WTC11 (cell line): ENCODE data around the gene PRR20G. TPM values are rescaled to one million over a fixed set of nuclear protein-coding genes. Genes with fewer than 3 reads are reported as not detected.

Experiments used
- ATAC-seq: fragments of 200-7000 bp; cut with Tn5 transposase; 2 replicates; pipeline ENCODE4 v1.10.0; 2021; ENCODE audit warnings: mild to moderate bottlenecking, moderate library complexity
- CTCF ChIA-PET: fragments of 300-600 bp; sonication (Branson Sonifier 250); formaldehyde crosslinking; loops from one replicate; lab custom pipeline; 2021; ENCODE audit warnings: antibody characterized with exemption; lab: Charles Lee
- POLR2A ChIA-PET: fragments of 350-600 bp; sonication (Branson Sonifier 250); formaldehyde crosslinking; loops from one replicate; lab custom pipeline; 2021; ENCODE audit warnings: antibody characterized with exemption; lab: Charles Lee
- DNase-seq: peaks from one replicate; pipeline ENCODE4 v3.0.0; 2021; ENCODE audit warnings: low spot score
- H3K27ac Mint-ChIP-seq: 2 replicates; pipeline ENCODE4 v1.8.0; 2021; ENCODE audit warnings: mixed read lengths
- H3K27me3 Mint-ChIP-seq: 2 replicates; pipeline ENCODE4 v1.8.0; 2021; ENCODE audit warnings: low read depth, mild to moderate bottlenecking, moderate library complexity, mixed read lengths
- H3K36me3 Mint-ChIP-seq: 2 replicates; pipeline ENCODE4 v1.8.0; 2021; ENCODE audit warnings: mixed read lengths
- H3K4me1 Mint-ChIP-seq: 2 replicates; pipeline ENCODE4 v1.8.0; 2022; ENCODE audit warnings: mixed read lengths
- H3K4me3 Mint-ChIP-seq: 2 replicates; pipeline ENCODE4 v1.8.0; 2021; ENCODE audit warnings: mild to moderate bottlenecking, moderate library complexity, mixed read lengths
- H3K9me3 Mint-ChIP-seq: 2 replicates; pipeline ENCODE4 v1.8.0; 2021; ENCODE audit warnings: mixed read lengths
- ATF3 ChIP-seq: sonication (generic); formaldehyde crosslinking; conservative IDR thresholded peaks from 2 replicates; pipeline ENCODE4 v1.8.1; 2022; ENCODE audit warnings: mild to moderate bottlenecking, missing genetic modification reagents
- CBFB ChIP-seq: sonication (generic); formaldehyde crosslinking; IDR thresholded peaks from 2 replicates; pipeline ENCODE4 v1.8.1; 2022; ENCODE audit warnings: mild to moderate bottlenecking, low read depth, missing genetic modification reagents
- CREB1 ChIP-seq: sonication (generic); formaldehyde crosslinking; IDR thresholded peaks from 2 replicates; pipeline ENCODE4 v1.8.0; 2023; ENCODE audit warnings: mild to moderate bottlenecking, missing genetic modification reagents
- CREM ChIP-seq: sonication (generic); formaldehyde crosslinking; IDR thresholded peaks from 2 replicates; pipeline ENCODE4 v1.8.1; 2022; ENCODE audit warnings: mild to moderate bottlenecking, missing genetic modification reagents, moderate library complexity
- E2F4 ChIP-seq: sonication (generic); formaldehyde crosslinking; IDR thresholded peaks from 2 replicates; pipeline ENCODE4 v1.8.1; 2022; ENCODE audit warnings: low read depth, mild to moderate bottlenecking, moderate library complexity, missing genetic modification reagents, borderline replicate concordance
- EMX1 ChIP-seq: fragments of 250-450 bp; sonication (Bioruptor Pico); IDR thresholded peaks from 2 replicates; pipeline ENCODE4 v1.8.0; 2021; ENCODE audit warnings: mild to moderate bottlenecking
- FOXJ3 ChIP-seq: sonication (generic); formaldehyde crosslinking; IDR thresholded peaks from 2 replicates; pipeline ENCODE4 v1.9.0; 2021; ENCODE audit warnings: missing genetic modification reagents, mild to moderate bottlenecking, borderline replicate concordance
- IRF2 ChIP-seq: sonication (generic); formaldehyde crosslinking; IDR thresholded peaks from 2 replicates; pipeline ENCODE4 v1.8.0; 2022; ENCODE audit warnings: low read depth, missing genetic modification reagents, borderline replicate concordance
- JAZF1 ChIP-seq: fragments of 250-450 bp; sonication (Bioruptor Pico); IDR thresholded peaks from 2 replicates; pipeline ENCODE4 v1.9.0; 2021; ENCODE audit warnings: moderate library complexity, mild to moderate bottlenecking, inconsistent platforms
- MAX ChIP-seq: sonication (generic); formaldehyde crosslinking; IDR thresholded peaks from 2 replicates; pipeline ENCODE4 v1.8.0; 2022; ENCODE audit warnings: mild to moderate bottlenecking, missing genetic modification reagents
- MLX ChIP-seq: sonication (generic); formaldehyde crosslinking; IDR thresholded peaks from 2 replicates; pipeline ENCODE4 v1.8.1; 2023; ENCODE audit warnings: mild to moderate bottlenecking, missing genetic modification reagents, moderate library complexity
- MYBL2 ChIP-seq: sonication (generic); formaldehyde crosslinking; IDR thresholded peaks from 2 replicates; pipeline ENCODE4 v1.8.1; 2023; ENCODE audit warnings: mild to moderate bottlenecking, moderate library complexity, missing genetic modification reagents
- PREB ChIP-seq: sonication (generic); formaldehyde crosslinking; IDR thresholded peaks from 2 replicates; pipeline ENCODE4 v1.8.1; 2022; ENCODE audit warnings: mild to moderate bottlenecking, missing genetic modification reagents, moderate library complexity, borderline replicate concordance
- SMAD3 ChIP-seq: sonication (generic); formaldehyde crosslinking; IDR thresholded peaks from 2 replicates; pipeline ENCODE4 v1.8.0; 2022; ENCODE audit warnings: missing genetic modification reagents, mild to moderate bottlenecking, borderline replicate concordance
- SP1 ChIP-seq: sonication (generic); formaldehyde crosslinking; conservative IDR thresholded peaks from 2 replicates; pipeline ENCODE4 v1.8.1; 2022; ENCODE audit warnings: missing genetic modification reagents
- TCF7 ChIP-seq: sonication (generic); formaldehyde crosslinking; IDR thresholded peaks from 2 replicates; pipeline ENCODE4 v1.8.0; 2022; ENCODE audit warnings: mild to moderate bottlenecking, low read depth, missing genetic modification reagents, moderate library complexity
- TEAD4 ChIP-seq: sonication (generic); formaldehyde crosslinking; IDR thresholded peaks from 2 replicates; pipeline ENCODE4 v1.8.0; 2022; ENCODE audit warnings: mild to moderate bottlenecking, missing genetic modification reagents
- USF1 ChIP-seq: sonication (generic); formaldehyde crosslinking; IDR thresholded peaks from 2 replicates; pipeline ENCODE4 v1.8.0; 2022; ENCODE audit warnings: mild to moderate bottlenecking, missing genetic modification reagents
- ZMAT4 ChIP-seq: fragments of 250-450 bp; sonication (Bioruptor Pico); IDR thresholded peaks from 2 replicates; pipeline ENCODE4 v1.9.0; 2021; ENCODE audit warnings: mild to moderate bottlenecking
- ZNF121 ChIP-seq: sonication (generic); formaldehyde crosslinking; IDR thresholded peaks from 2 replicates; pipeline ENCODE4 v1.8.0; 2023; ENCODE audit warnings: missing genetic modification reagents
- ZNF138 ChIP-seq: sonication (generic); formaldehyde crosslinking; conservative IDR thresholded peaks from 2 replicates; pipeline ENCODE4 v1.8.1; 2022; ENCODE audit warnings: mild to moderate bottlenecking, moderate library complexity, missing genetic modification reagents
- ZNF263 ChIP-seq: sonication (generic); formaldehyde crosslinking; IDR thresholded peaks from 2 replicates; pipeline ENCODE4 v1.8.1; 2022; ENCODE audit warnings: low read depth, mild to moderate bottlenecking, moderate library complexity, missing genetic modification reagents
- ZNF281 ChIP-seq: sonication (generic); formaldehyde crosslinking; IDR thresholded peaks from 2 replicates; pipeline ENCODE4 v1.8.0; 2023; ENCODE audit warnings: mild to moderate bottlenecking, missing genetic modification reagents
- ZNF317 ChIP-seq: sonication (generic); formaldehyde crosslinking; IDR thresholded peaks from 2 replicates; pipeline ENCODE4 v1.8.1; 2023; ENCODE audit warnings: low read depth, mild to moderate bottlenecking, moderate library complexity, missing genetic modification reagents, borderline replicate concordance
- ZNF416 ChIP-seq: fragments of 250-450 bp; sonication (Bioruptor Pico); IDR thresholded peaks from 2 replicates; pipeline ENCODE4 v1.9.0; 2021; ENCODE audit warnings: mild to moderate bottlenecking, inconsistent platforms
- ZNF423 ChIP-seq: fragments of 250-450 bp; sonication (Bioruptor Pico); IDR thresholded peaks from 2 replicates; pipeline ENCODE4 v2.1.2; 2022; ENCODE audit warnings: mild to moderate bottlenecking, moderate library complexity
- ZNF425 ChIP-seq: fragments of 250-450 bp; sonication (Bioruptor Pico); conservative IDR thresholded peaks from 2 replicates; pipeline ENCODE4 v1.9.0; 2021; ENCODE audit warnings: mild to moderate bottlenecking
- total RNA-seq: library from RNA; stranded (reverse); gene quantifications from 3 replicates; pipeline ENCODE4 v1.2.3, GENCODE V29; 2021

The PRR20G gene
- total RNA-seq, 1 experiment from 2014 or later = not detected

GRCh38 chr3:127264794-127265514 is 22.9 kb downstream of the PRR20G start (continued):
- TF ChIP-seq MYBL2 (CRISPR knock-in tag) (no peak), ZNF416 (CRISPR knock-in tag) (no peak), E2F4 (CRISPR knock-in tag) (no peak), EMX1 (CRISPR knock-in tag) (no peak)
- TF ChIP-seq, all 79 proteins: peak for 0

GRCh38 chr3:127264292-127264691 is 23.6 kb downstream of the PRR20G start:
- ATAC-seq = no peak
- CTCF ChIA-PET = interaction anchor here (1.2 kb wide), 1 partner anchor 10 kb away, joined by 3 read pairs; no protein-coding TSS in a partner anchor
- no peaks in the 10 kb centered on the region; the same call in 1 of the 2 replicates for H3K27me3 Mint-ChIP-seq

GRCh38 chr3:127263586-127264231 is 24.1 kb downstream of the PRR20G start:
- H3K9me3 Mint-ChIP-seq = peaks cover 16% of the 10 kb centered on the region
- POLR2A ChIA-PET = no interaction called here
- no peak for DNase-seq
- CTCF ChIA-PET = interaction anchor here (1.2 kb wide), 1 partner anchor 9 kb away, joined by 3 read pairs; no protein-coding TSS in a partner anchor
- no peaks in the 10 kb centered on the region; the same call in 1 of the 2 replicates for H3K27me3 Mint-ChIP-seq
- H3K4me3 Mint-ChIP-seq = no peak overlapping the region
- H3K36me3 Mint-ChIP-seq = peaks cover 4% of the 10 kb centered on the region
- H3K4me1 Mint-ChIP-seq = no peaks in the 10 kb centered on the region
- H3K27ac Mint-ChIP-seq = no peak overlapping the region
- no peak for ATAC-seq
- no peak for TF ChIP-seq EMX1 (CRISPR knock-in tag)
- TF ChIP-seq MLX = no peak
- no peak for TF ChIP-seq ZNF425 (CRISPR knock-in tag)
- TF ChIP-seq MAX (CRISPR knock-in tag) = no peak
- no peak for TF ChIP-seq MYBL2 (CRISPR knock-in tag)
- TF ChIP-seq TEAD4 (CRISPR knock-in tag) = no peak
- no peak for TF ChIP-seq ZNF281 (CRISPR knock-in tag)

More at GRCh38 chr3:127264292-127264691, 23.6 kb downstream of the PRR20G start:
- Mint-ChIP-seq H3K27ac (no peak overlapping the region), H3K9me3 (peaks cover 22% of the 10 kb centered on the region), H3K36me3 (peaks cover 10% of the 10 kb centered on the region), H3K4me3 (no peak overlapping the region), H3K4me1 (no peaks in the 10 kb centered on the region)
- POLR2A ChIA-PET = no interaction called here
- no peak for TF ChIP-seq CBFB (CRISPR knock-in tag)
- TF ChIP-seq USF1 (CRISPR knock-in tag) = no peak
- no peak for TF ChIP-seq ZNF263 (CRISPR knock-in tag)
- TF ChIP-seq ZNF423 (CRISPR knock-in tag) = no peak
- TF ChIP-seq ATF3 (CRISPR knock-in tag) = no peak
- no peak for TF ChIP-seq TCF7
- TF ChIP-seq FOXJ3 (CRISPR knock-in tag) = no peak
- no peak for TF ChIP-seq ZMAT4 (CRISPR knock-in tag)
- TF ChIP-seq SMAD3 (CRISPR knock-in tag) = no peak
- no peak for TF ChIP-seq IRF2 (CRISPR knock-in tag)
- TF ChIP-seq SP1 = no peak
- TF ChIP-seq ZNF121 = no peak
- no peak for TF ChIP-seq CREB1
- TF ChIP-seq ZNF138 (CRISPR knock-in tag) = no peak
- TF ChIP-seq JAZF1 (CRISPR knock-in tag) = no peak
- TF ChIP-seq ZNF317 (CRISPR knock-in tag) = no peak
- TF ChIP-seq PREB (CRISPR knock-in tag) = no peak
- no peak for TF ChIP-seq CREM (CRISPR knock-in tag)
- DNase-seq = no peak
